Measurements from ENCODE around the gene PEX5. TPM values are rescaled to one million over a fixed set of nuclear protein-coding genes. Genes with fewer than 3 reads are reported as not detected.

Gene PEX5
- total RNA-seq, 3 donors from 2014 or later (not counting 1 experiment from before 2014, with no cell fraction given), result 20.3 to 23.3 (median 22.0) TPM

DNA sequence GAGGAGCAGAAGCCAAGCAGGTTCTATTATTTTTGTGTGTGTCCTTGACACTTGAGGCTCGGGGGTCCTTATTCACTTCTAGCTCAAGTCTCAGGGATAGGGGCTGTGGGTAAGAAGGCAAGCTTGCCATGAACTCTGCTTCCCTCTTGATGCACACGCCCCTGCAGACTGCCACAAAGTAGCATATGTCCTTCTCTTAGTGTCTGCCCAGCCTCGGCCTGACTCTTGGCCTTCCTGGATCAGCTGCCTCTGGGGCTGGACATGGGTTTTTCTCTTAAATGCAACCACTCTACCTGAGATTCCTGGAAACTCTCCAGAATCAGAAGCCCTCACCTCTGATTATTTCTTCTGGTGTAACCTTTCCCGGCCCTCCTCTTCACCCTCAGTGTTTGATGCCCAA, 28.2 kb upstream of the PEX5 start:
- no peak for ATAC-seq

DNA sequence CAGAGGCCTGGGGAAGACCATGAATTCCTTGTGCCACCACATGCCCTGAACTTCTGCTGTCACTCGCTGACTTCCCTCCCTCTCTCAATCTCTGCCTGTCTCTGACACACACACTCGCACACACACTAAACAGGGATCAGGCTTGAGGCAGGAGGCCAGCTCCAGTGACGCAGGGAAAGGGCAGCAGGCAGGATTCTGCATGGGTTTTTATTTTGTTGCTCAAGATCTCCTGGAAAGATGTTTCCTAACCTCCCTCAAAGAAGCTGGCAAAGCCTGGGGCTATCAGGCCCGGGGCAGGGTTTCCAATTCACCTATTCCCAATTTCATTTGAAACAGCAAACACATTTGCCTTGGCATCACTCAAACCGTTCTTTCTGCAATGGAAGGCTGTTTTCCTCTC, 27.7 kb upstream of the PEX5 start:
- H3K4me1 ChIP-seq (ENCODE audit: control insufficient read depth, insufficient read depth, low read length), result peaks cover 6% of the 10 kb centered on the region
- TF ChIP-seq, protein P1, sequence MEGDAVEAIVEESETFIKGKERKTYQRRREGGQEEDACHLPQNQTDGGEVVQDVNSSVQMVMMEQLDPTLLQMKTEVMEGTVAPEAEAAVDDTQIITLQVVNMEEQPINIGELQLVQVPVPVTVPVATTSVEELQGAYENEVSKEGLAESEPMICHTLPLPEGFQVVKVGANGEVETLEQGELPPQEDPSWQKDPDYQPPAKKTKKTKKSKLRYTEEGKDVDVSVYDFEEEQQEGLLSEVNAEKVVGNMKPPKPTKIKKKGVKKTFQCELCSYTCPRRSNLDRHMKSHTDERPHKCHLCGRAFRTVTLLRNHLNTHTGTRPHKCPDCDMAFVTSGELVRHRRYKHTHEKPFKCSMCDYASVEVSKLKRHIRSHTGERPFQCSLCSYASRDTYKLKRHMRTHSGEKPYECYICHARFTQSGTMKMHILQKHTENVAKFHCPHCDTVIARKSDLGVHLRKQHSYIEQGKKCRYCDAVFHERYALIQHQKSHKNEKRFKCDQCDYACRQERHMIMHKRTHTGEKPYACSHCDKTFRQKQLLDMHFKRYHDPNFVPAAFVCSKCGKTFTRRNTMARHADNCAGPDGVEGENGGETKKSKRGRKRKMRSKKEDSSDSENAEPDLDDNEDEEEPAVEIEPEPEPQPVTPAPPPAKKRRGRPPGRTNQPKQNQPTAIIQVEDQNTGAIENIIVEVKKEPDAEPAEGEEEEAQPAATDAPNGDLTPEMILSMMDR (IDR thresholded peaks at IDR 0.05), result no peak
- H3K4me3 Mint-ChIP-seq, result no peak overlapping the region
- H3K27me3 Mint-ChIP-seq (ENCODE audit: low read depth in 2 of 2), result peaks cover 19 to 29% of the 10 kb centered on the region in 2 donors
- peaks cover 2% of the 10 kb centered on the region for H3K27me3 ChIP-seq (ENCODE audit: control insufficient read depth, insufficient read depth, low read length)
- peaks cover 8% of the 10 kb centered on the region for H3K36me3 ChIP-seq (ENCODE audit: control insufficient read depth, insufficient read depth, low read length)
- no peaks in the 10 kb centered on the region for H3K9me3 ChIP-seq (ENCODE audit: control insufficient read depth, insufficient read depth, low read length)
- H3K4me3 ChIP-seq (ENCODE audit: low read length), result no peak overlapping the region
- ATAC-seq, result no peak
- H3K27ac ChIP-seq (ENCODE audit: low read length), result no peak overlapping the region
- intact Hi-C loops (cut with micrococcal nuclease), result no loop called here
- no peaks in the 10 kb centered on the region for H3K9me3 Mint-ChIP-seq
- H3K27ac Mint-ChIP-seq, result no peak overlapping the region
- WGBS (ENCODE audit: insufficient coverage), result 95% methylated on average over 5 of the region's 5 CpGs
- DNase-seq, result no peak
- no peaks in the 10 kb centered on the region for H3K36me3 Mint-ChIP-seq
- peaks cover 11% of the 10 kb centered on the region in 2 donors for H3K4me1 Mint-ChIP-seq

More for the DNA sequence above, 28.2 kb upstream of the PEX5 start:
- intact Hi-C loops (cut with micrococcal nuclease), result no loop called here
- no peak overlapping the region for H3K27ac ChIP-seq (ENCODE audit: low read length)
- H3K9me3 ChIP-seq (ENCODE audit: control insufficient read depth, insufficient read depth, low read length), result no peaks in the 10 kb centered on the region
- peaks cover 6% of the 10 kb centered on the region for H3K4me1 ChIP-seq (ENCODE audit: control insufficient read depth, insufficient read depth, low read length)
- H3K27me3 Mint-ChIP-seq (ENCODE audit: low read depth in 2 of 2), result peaks cover 15 to 25% of the 10 kb centered on the region in 2 donors
- no peaks in the 10 kb centered on the region for H3K36me3 Mint-ChIP-seq
- H3K27ac Mint-ChIP-seq, result no peak overlapping the region
- WGBS (ENCODE audit: insufficient coverage), result 88% methylated on average over 4 of the region's 4 CpGs
- H3K36me3 ChIP-seq (ENCODE audit: control insufficient read depth, insufficient read depth, low read length), result peaks cover 12% of the 10 kb centered on the region
- H3K4me3 Mint-ChIP-seq, result no peak overlapping the region
- H3K27me3 ChIP-seq (ENCODE audit: control insufficient read depth, insufficient read depth, low read length), result peaks cover 2% of the 10 kb centered on the region
- no peaks in the 10 kb centered on the region for H3K9me3 Mint-ChIP-seq
- DNase-seq, result no peak
- H3K4me3 ChIP-seq (ENCODE audit: low read length), result no peak overlapping the region
- H3K4me1 Mint-ChIP-seq, result peaks cover 11% of the 10 kb centered on the region in 2 donors
- TF ChIP-seq, protein P1 (IDR thresholded peaks at IDR 0.05), result no peak

- WGBS (ENCODE audit: insufficient coverage), result 4% methylated on average over 19 of the region's 19 CpGs
- intact Hi-C loops (cut with micrococcal nuclease), result no loop called here
- Mint-ChIP-seq H3K9me3 (no peaks in the 10 kb centered on the region), H3K27me3 (ENCODE audit: low read depth in 2 of 2) (peaks cover 19 to 32% of the 10 kb centered on the region in 2 donors), H3K27ac (no peak overlapping the region), H3K4me1 (peaks cover 11% of the 10 kb centered on the region in 2 donors), H3K36me3 (no peaks in the 10 kb centered on the region), H3K4me3 (no peak overlapping the region)
- ATAC-seq, result peak in 1 of 3 donors; percentile 33
- TF ChIP-seq, protein P1 (IDR thresholded peaks at IDR 0.05), result no peak
- Histone ChIP-seq H3K4me1 (ENCODE audit: control insufficient read depth, insufficient read depth, low read length) (peaks cover 6% of the 10 kb centered on the region), H3K27ac (ENCODE audit: low read length) (no peak overlapping the region), H3K36me3 (ENCODE audit: control insufficient read depth, insufficient read depth, low read length) (no peaks in the 10 kb centered on the region), H3K27me3 (ENCODE audit: control insufficient read depth, insufficient read depth, low read length) (peaks cover 2% of the 10 kb centered on the region), H3K4me3 (ENCODE audit: low read length) (no peak overlapping the region), H3K9me3 (ENCODE audit: control insufficient read depth, insufficient read depth, low read length) (no peaks in the 10 kb centered on the region)
- DNase-seq, result peak in 1 of 2 donors; percentile 49
These were observed 26.8 kb upstream of the PEX5 start for GRCh38 chr12:7162691-7163114.

GRCh38 chr12:7169951-7170350, 19.5 kb upstream of the PEX5 start:
- Mint-ChIP-seq H3K4me3 (no peak overlapping the region), H3K9me3 (peaks cover 0 to 2% of the 10 kb centered on the region in 2 donors), H3K36me3 (peaks cover 8% of the 10 kb centered on the region), H3K27ac (no peak overlapping the region), H3K4me1 (no peaks in the 10 kb centered on the region), H3K27me3 (ENCODE audit: low read depth in 2 of 2) (peaks cover 17 to 47% of the 10 kb centered on the region in 2 donors)
- intact Hi-C loops (cut with micrococcal nuclease), result no loop called here
- Histone ChIP-seq H3K27ac (ENCODE audit: low read length) (no peak overlapping the region), H3K4me3 (ENCODE audit: low read length) (no peak overlapping the region), H3K27me3 (ENCODE audit: control insufficient read depth, insufficient read depth, low read length) (peaks cover 2% of the 10 kb centered on the region), H3K36me3 (ENCODE audit: control insufficient read depth, insufficient read depth, low read length) (no peaks in the 10 kb centered on the region), H3K4me1 (ENCODE audit: control insufficient read depth, insufficient read depth, low read length) (no peaks in the 10 kb centered on the region), H3K9me3 (ENCODE audit: control insufficient read depth, insufficient read depth, low read length) (peaks cover 4% of the 10 kb centered on the region)
- ATAC-seq (no peak), DNase-seq (no peak)
- TF ChIP-seq, protein P1 (IDR thresholded peaks at IDR 0.05), result no peak

Data from natural killer cell (primary cell).